Omental fat pad (tissue), 4 donors: Measurements from ENCODE around the gene GBP1. TPM values are rescaled to one million over a fixed set of nuclear protein-coding genes. Genes with fewer than 3 reads are reported as not detected.

Experiments used
- ATAC-seq: fragments of 150-250 bp; one replicate; pipeline ENCODE4 v1.9.1; 2016; ENCODE audit warnings: mild to moderate bottlenecking, moderate library complexity; ENCODE audit not compliant: low FRiP score
- DNase-seq: peaks from one replicate; pipeline ENCODE4 v3.0.0-alpha.2; 2019; ENCODE audit warnings: low spot score
- CTCF ChIP-seq, 3 donors: fragments of 450-650 bp; IDR thresholded peaks; one replicate each; pipeline ENCODE4 v1.5.1; 2016 to 2017; ENCODE audit warnings: antibody characterized with exemption in 3 of 3, mild to moderate bottlenecking in 3 of 3, moderate library complexity in 2 of 3
- total RNA-seq, 4 donors: library from RNA; depleted of rRNA; stranded (reverse); fragments of >200 nt; gene quantifications; one replicate each; pipeline ENCODE4 v1.1.0, GENCODE V29; 2016

Gene GBP1
- total RNA-seq, 4 donors from 2014 or later: 19.2 to 250 (median 39.1) TPM

GRCh38 chr1:89044970-89045721 lies 19.9 kb downstream of the GBP1 start:
- ATAC-seq: no peak
- TF ChIP-seq CTCF (IDR thresholded peaks at IDR 0.05): no peak

GRCh38 chr1:89043940-89044339 lies 21.1 kb downstream of the GBP1 start:
- no peak for ATAC-seq
- DNase-seq: no peak
- no peak for TF ChIP-seq CTCF (IDR thresholded peaks at IDR 0.05)

More at GRCh38 chr1:89044970-89045721, 19.9 kb downstream of the GBP1 start:
- no peak for DNase-seq

GRCh38 chr1:89042491-89042890 lies 22.5 kb downstream of the GBP1 start:
- no peak for ATAC-seq
- no peak for TF ChIP-seq CTCF (IDR thresholded peaks at IDR 0.05)
- no peak for DNase-seq

GRCh38 chr1:89041721-89042120 lies 23.3 kb downstream of the GBP1 start:
- ATAC-seq (no peak), DNase-seq (no peak)
- no peak for TF ChIP-seq CTCF (IDR thresholded peaks at IDR 0.05)

GRCh38 chr1:89041119-89041641 lies 23.8 kb downstream of the GBP1 start:
- ATAC-seq (no peak), DNase-seq (no peak)
- TF ChIP-seq CTCF (IDR thresholded peaks at IDR 0.05): no peak

GRCh38 chr1:89040315-89040626 lies 24.7 kb downstream of the GBP1 start:
- DNase-seq (no peak), ATAC-seq (no peak)
- TF ChIP-seq CTCF (IDR thresholded peaks at IDR 0.05): no peak

GRCh38 chr1:89037186-89037585 lies 27.8 kb downstream of the GBP1 start:
- TF ChIP-seq CTCF (IDR thresholded peaks at IDR 0.05): no peak
- ATAC-seq (no peak), DNase-seq (no peak)
